Transverse colon (tissue), 4 donors: ENCODE measurements around the gene CLDN22. TPM values are rescaled to one million over a fixed set of nuclear protein-coding genes. Genes with fewer than 3 reads are reported as not detected.

Experiments
- DNase-seq: peaks from one replicate; pipeline ENCODE4 v3.0.0-alpha.2; 2019
- H3K27ac ChIP-seq, 4 donors: fragments of 200-600 bp; sonication (generic); 2 replicates each; pipeline ENCODE4 v1.5.1; 2016 to 2018; ENCODE audit warnings: inconsistent platforms in 4 of 4
- H3K27me3 ChIP-seq: fragments of 200-600 bp; sonication (generic); 2 replicates; pipeline ENCODE4 v1.5.1; 2017; ENCODE audit warnings: inconsistent platforms
- H3K36me3 ChIP-seq, 4 donors: fragments of 200-600 bp; sonication (generic); 2 replicates each; pipeline ENCODE4 v1.5.1; 2017 to 2019; ENCODE audit warnings: inconsistent platforms in 4 of 4
- H3K4me1 ChIP-seq, 4 donors: fragments of 200-600 bp; sonication (generic); 2 replicates each; pipeline ENCODE4 v1.5.1; 2017 to 2020; ENCODE audit warnings: inconsistent platforms in 4 of 4
- H3K4me3 ChIP-seq, 4 donors: fragments of 200-600 bp; sonication (generic); 1 replicate in 1 of 4; 2 replicates in 3 of 4; pipeline versions ENCODE4 v1.5.1 to v1.6.1; 2017 to 2019; ENCODE audit warnings: inconsistent platforms in 4 of 4
- H3K9me3 ChIP-seq, 2 donors: fragments of 200-600 bp; sonication (generic); 2 replicates each; pipeline ENCODE4 v1.5.1; 2017 to 2019; ENCODE audit warnings: inconsistent platforms in 2 of 2
- CTCF ChIP-seq, 5 experiments: fragments of 200-600 bp in 3 of 5; fragments of 450-650 bp in 2 of 5; sonication (generic) in 3 of 5; IDR thresholded peaks; 1 replicate in 2 of 5; 2 replicates in 3 of 5; pipeline ENCODE4 v1.5.1; 2016 to 2017; ENCODE audit warnings: antibody characterized with exemption in 5 of 5, inconsistent platforms in 3 of 5, mild to moderate bottlenecking in 2 of 5, moderate library complexity in 1 of 5
- EP300 ChIP-seq: sonication (generic); formaldehyde crosslinking; IDR thresholded peaks from one replicate; pipeline ENCODE4 v1.6.1; 2017; ENCODE audit warnings: antibody characterized with exemption, low read depth
- POLR2A ChIP-seq: fragments of 450-650 bp; IDR thresholded peaks from one replicate; pipeline ENCODE4 v1.6.1; 2016; ENCODE audit warnings: antibody characterized with exemption, mild to moderate bottlenecking, moderate library complexity
- POLR2AphosphoS5 ChIP-seq, 3 donors: sonication (generic); formaldehyde crosslinking; IDR thresholded peaks; one replicate each; pipeline ENCODE4 v1.6.1; 2016; ENCODE audit warnings: antibody characterized with exemption in 3 of 3
- WGBS, 2 donors: methylation state at CpG; one replicate each; pipeline ENCODE4 v1.1.5; 2018; ENCODE audit warnings: low coverage in 1 of 2; 5-methylcytosine and 5-hydroxymethylcytosine counted together
- in situ Hi-C, 4 donors: fragments of 200-750 bp; cut with MboI; loops; one replicate each; pipeline versions ENCODE4 v1.15.0 to v1.15.1; 2017; ENCODE audit warnings: low sequenced_read_pairs in 3 of 4, low pct_ligation_motif_present in 1 of 4, low pct_unique_long_range_greater_than_20kb in 1 of 4
- intact Hi-C: fragments of 100-400 bp; cut with DNase I; formaldehyde crosslinking; loops from one replicate; pipeline ENCODE4 v1.15.1; 2023; ENCODE audit warnings: low total_unique reads
- total RNA-seq, 4 donors: library from RNA; depleted of rRNA; stranded (reverse); fragments of >200 nt; gene quantifications; one replicate each; pipeline ENCODE4 v1.1.0, GENCODE V29; 2016

Gene CLDN22
- total RNA-seq, 4 donors from 2014 or later: not detected

- TF ChIP-seq POLR2AphosphoS5 (IDR thresholded peaks at IDR 0.05) (no peak), CTCF (IDR thresholded peaks at IDR 0.05) (no peak), EP300 (no peak), POLR2A (no peak)
- peaks cover 2% of the 10 kb centered on the region for H3K27me3 ChIP-seq
- no peaks in the 10 kb centered on the region for H3K9me3 ChIP-seq
- H3K27ac ChIP-seq: no peak overlapping the region
- no peak overlapping the region for H3K4me3 ChIP-seq
- intact Hi-C loops: no loop called here
- 48 to 82% methylated on average over 5 to 17 of the region's 17 CpGs for WGBS, 2 donors
- H3K36me3 ChIP-seq: no peaks in the 10 kb centered on the region
- H3K4me1 ChIP-seq: no peaks in the 10 kb centered on the region
- no peak for DNase-seq
- in situ Hi-C loops: no loop called here
These were observed 28.9 kb upstream of the CLDN22 start for GRCh38 chr4:183348706-183349659.

- in situ Hi-C loops (no loop called here), intact Hi-C loops (no loop called here)
- no peak for DNase-seq
- peaks cover 0 to 1% (median 0%) of the 10 kb centered on the region in 4 donors for H3K4me1 ChIP-seq
- no peak for TF ChIP-seq EP300
- no peak for TF ChIP-seq POLR2AphosphoS5 (IDR thresholded peaks at IDR 0.05)
- TF ChIP-seq POLR2A: no peak
- TF ChIP-seq CTCF (IDR thresholded peaks at IDR 0.05): no peak
- peaks cover 10% of the 10 kb centered on the region for H3K27me3 ChIP-seq
- H3K4me3 ChIP-seq: no peak overlapping the region
- no peaks in the 10 kb centered on the region for H3K36me3 ChIP-seq
- no peaks in the 10 kb centered on the region for H3K9me3 ChIP-seq
- no peak overlapping the region for H3K27ac ChIP-seq
- 83% methylated on average over 12 of the region's 12 CpGs; no CpG with 5 or more reads in 1 of the 2 donors for WGBS, 2 donors
These were observed 28.1 kb upstream of the CLDN22 start for GRCh38 chr4:183348136-183348535.

GRCh38 chr4:183347566-183347965, 27.5 kb upstream of the CLDN22 start:
- in situ Hi-C loops: no loop called here
- no peak overlapping the region for H3K4me3 ChIP-seq
- no peak for TF ChIP-seq POLR2AphosphoS5 (IDR thresholded peaks at IDR 0.05)
- TF ChIP-seq CTCF (IDR thresholded peaks at IDR 0.05): no peak
- no peak overlapping the region for H3K27ac ChIP-seq
- no peak for DNase-seq
- intact Hi-C loops: no loop called here
- peaks cover 0 to 7% (median 0%) of the 10 kb centered on the region in 4 donors for H3K4me1 ChIP-seq
- H3K36me3 ChIP-seq: no peaks in the 10 kb centered on the region
- peaks cover 16% of the 10 kb centered on the region for H3K27me3 ChIP-seq
- no peaks in the 10 kb centered on the region for H3K9me3 ChIP-seq
- WGBS, 2 donors: 89% methylated on average over 4 of the region's 4 CpGs; no CpG with 5 or more reads in 1 of the 2 donors

GRCh38 chr4:183347146-183347545, 27.1 kb upstream of the CLDN22 start:
- no peak for TF ChIP-seq POLR2AphosphoS5 (IDR thresholded peaks at IDR 0.05)
- Histone ChIP-seq H3K4me3 (no peak overlapping the region), H3K27ac (no peak overlapping the region), H3K27me3 (peaks cover 20% of the 10 kb centered on the region), H3K36me3 (no peaks in the 10 kb centered on the region), H3K4me1 (peaks cover 0 to 7% (median 0%) of the 10 kb centered on the region in 4 donors), H3K9me3 (no peaks in the 10 kb centered on the region)
- no peak for DNase-seq
- in situ Hi-C loops: no loop called here
- 79 to 100% methylated on average over 1 to 8 of the region's 8 CpGs for WGBS, 2 donors
- intact Hi-C loops: no loop called here
